Calu3 (cell line): ENCODE measurements around the gene APC2. TPM values are rescaled to one million over a fixed set of nuclear protein-coding genes. Genes with fewer than 3 reads are reported as not detected.

Experiments
- BruUV-seq: library from RNA; stranded (reverse); fragments of 400-500 nt; replicated peaks from 2 replicates; lab custom pipeline; 2021; lab: Mats Ljungman, UMichigan
- CTCF ChIA-PET: fragments of 300-600 bp; sonication (Branson Sonifier 250); formaldehyde crosslinking; loops from one replicate; lab custom pipeline; 2022; ENCODE audit warnings: antibody characterized with exemption; lab: Charles Lee
- DNase-seq: peaks from one replicate; pipeline ENCODE4 v3.0.0; 2022
- H3K27ac Mint-ChIP-seq: one replicate; pipeline ENCODE4 v1.8.0; 2022; ENCODE audit warnings: mixed read lengths; ENCODE audit not compliant: unreplicated experiment
- H3K27me3 Mint-ChIP-seq: one replicate; pipeline ENCODE4 v1.8.0; 2022; ENCODE audit warnings: mixed read lengths; ENCODE audit not compliant: unreplicated experiment
- H3K36me3 Mint-ChIP-seq: one replicate; pipeline ENCODE4 v1.8.0; 2022; ENCODE audit warnings: mild to moderate bottlenecking, moderate library complexity, mixed read lengths; ENCODE audit not compliant: insufficient read depth, unreplicated experiment
- H3K4me1 Mint-ChIP-seq: one replicate; pipeline ENCODE4 v1.8.0; 2022; ENCODE audit warnings: mild to moderate bottlenecking, low read depth, mixed read lengths; ENCODE audit not compliant: unreplicated experiment
- H3K4me3 Mint-ChIP-seq: one replicate; pipeline ENCODE4 v1.8.0; 2022; ENCODE audit warnings: mild to moderate bottlenecking, low read depth, moderate library complexity, mixed read lengths; ENCODE audit not compliant: unreplicated experiment
- H3K9me3 Mint-ChIP-seq: one replicate; pipeline ENCODE4 v1.8.0; 2022; ENCODE audit warnings: low read depth, mixed read lengths; ENCODE audit not compliant: unreplicated experiment
- intact Hi-C: fragments of 100-400 bp; cut with micrococcal nuclease; formaldehyde crosslinking; loops from one replicate; pipeline ENCODE4 v1.10.0; 2022; ENCODE audit not compliant: unreplicated experiment
- total RNA-seq: library from RNA; stranded (reverse); gene quantifications from 2 replicates; pipeline ENCODE4 v1.2.3, GENCODE V29; 2022
- TF ChIP-seq, protein P1 (sequence below): fragments of 200-600 bp; IDR thresholded peaks from one replicate; pipeline ENCODE4 v1.8.0; 2022; ENCODE audit warnings: antibody characterized with exemption; ENCODE audit not compliant: unreplicated experiment

The APC2 gene
- total RNA-seq, 1 experiment from 2014 or later, result 0.12 TPM

DNA sequence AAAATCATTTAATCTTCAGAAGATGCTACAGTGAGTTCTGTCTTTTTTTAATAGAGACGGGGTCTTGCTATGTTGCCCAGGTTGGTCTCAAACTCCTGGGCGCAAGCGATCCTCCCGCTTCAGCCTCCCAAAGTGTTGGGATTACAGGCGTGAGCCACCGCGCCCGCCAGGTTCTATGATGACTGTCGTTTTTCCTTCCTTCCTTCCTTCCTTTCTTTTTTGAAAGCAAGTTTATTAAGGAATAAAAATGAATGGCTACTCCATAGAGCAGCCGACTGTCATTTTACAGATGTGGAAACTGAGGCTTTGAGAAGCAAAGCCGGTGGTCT is 48.1 kb upstream of the APC2 start:
- Mint-ChIP-seq H3K4me3 (no peak overlapping the region), H3K4me1 (peaks cover 10% of the 10 kb centered on the region), H3K27me3 (no peaks in the 10 kb centered on the region), H3K27ac (no peak overlapping the region), H3K9me3 (no peaks in the 10 kb centered on the region), H3K36me3 (peaks cover 19% of the 10 kb centered on the region)
- no TSS peak for BruUV-seq
- TF ChIP-seq, protein P1, sequence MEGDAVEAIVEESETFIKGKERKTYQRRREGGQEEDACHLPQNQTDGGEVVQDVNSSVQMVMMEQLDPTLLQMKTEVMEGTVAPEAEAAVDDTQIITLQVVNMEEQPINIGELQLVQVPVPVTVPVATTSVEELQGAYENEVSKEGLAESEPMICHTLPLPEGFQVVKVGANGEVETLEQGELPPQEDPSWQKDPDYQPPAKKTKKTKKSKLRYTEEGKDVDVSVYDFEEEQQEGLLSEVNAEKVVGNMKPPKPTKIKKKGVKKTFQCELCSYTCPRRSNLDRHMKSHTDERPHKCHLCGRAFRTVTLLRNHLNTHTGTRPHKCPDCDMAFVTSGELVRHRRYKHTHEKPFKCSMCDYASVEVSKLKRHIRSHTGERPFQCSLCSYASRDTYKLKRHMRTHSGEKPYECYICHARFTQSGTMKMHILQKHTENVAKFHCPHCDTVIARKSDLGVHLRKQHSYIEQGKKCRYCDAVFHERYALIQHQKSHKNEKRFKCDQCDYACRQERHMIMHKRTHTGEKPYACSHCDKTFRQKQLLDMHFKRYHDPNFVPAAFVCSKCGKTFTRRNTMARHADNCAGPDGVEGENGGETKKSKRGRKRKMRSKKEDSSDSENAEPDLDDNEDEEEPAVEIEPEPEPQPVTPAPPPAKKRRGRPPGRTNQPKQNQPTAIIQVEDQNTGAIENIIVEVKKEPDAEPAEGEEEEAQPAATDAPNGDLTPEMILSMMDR, result no peak
- no peak for DNase-seq
- CTCF ChIA-PET, result no interaction called here
- intact Hi-C loops, result no loop called here

DNA sequence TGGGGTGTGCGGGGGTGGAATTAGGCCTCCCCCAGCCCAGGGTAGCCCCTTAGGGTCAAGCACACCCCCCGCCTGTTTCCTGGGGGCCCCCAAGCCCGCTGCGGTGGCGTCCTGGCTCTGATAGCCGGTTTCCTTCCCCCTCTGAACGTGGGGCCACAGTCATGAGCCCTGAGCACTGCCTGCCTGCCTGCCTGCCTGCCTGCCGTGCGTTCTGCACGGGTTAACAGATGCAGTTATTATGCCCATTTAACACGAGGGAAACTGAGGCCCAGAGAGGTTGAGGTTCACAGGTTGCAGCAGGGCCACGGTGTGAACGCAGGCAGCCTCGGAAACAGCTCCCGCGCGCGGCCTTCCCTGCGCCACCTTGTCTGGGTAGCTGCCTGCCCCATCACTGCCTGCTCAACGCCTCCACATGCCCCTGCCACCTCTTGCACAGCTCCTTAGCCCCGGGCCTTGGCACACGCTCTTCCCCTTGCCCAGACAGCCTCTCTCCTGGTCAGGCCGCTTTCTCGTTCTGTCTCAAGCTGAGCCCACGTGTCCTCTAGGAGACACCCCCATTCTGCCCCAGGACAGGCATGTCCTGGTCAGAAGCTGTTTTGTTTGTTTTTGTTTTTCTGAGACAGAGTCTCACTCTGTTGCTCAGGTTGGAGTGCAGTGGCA is 47.4 kb upstream of the APC2 start:
- H3K36me3 Mint-ChIP-seq, result peaks cover 20% of the 10 kb centered on the region
- BruUV-seq, result no TSS peak
- DNase-seq, result no peak
- H3K4me1 Mint-ChIP-seq, result peaks cover 10% of the 10 kb centered on the region
- TF ChIP-seq, protein P1, result no peak
- H3K27me3 Mint-ChIP-seq, result no peaks in the 10 kb centered on the region
- no peak overlapping the region for H3K27ac Mint-ChIP-seq
- H3K9me3 Mint-ChIP-seq, result no peaks in the 10 kb centered on the region
- H3K4me3 Mint-ChIP-seq, result peak overlapping the region; percentile 4
- CTCF ChIA-PET, result no interaction called here
- intact Hi-C loops, result no loop called here

DNA sequence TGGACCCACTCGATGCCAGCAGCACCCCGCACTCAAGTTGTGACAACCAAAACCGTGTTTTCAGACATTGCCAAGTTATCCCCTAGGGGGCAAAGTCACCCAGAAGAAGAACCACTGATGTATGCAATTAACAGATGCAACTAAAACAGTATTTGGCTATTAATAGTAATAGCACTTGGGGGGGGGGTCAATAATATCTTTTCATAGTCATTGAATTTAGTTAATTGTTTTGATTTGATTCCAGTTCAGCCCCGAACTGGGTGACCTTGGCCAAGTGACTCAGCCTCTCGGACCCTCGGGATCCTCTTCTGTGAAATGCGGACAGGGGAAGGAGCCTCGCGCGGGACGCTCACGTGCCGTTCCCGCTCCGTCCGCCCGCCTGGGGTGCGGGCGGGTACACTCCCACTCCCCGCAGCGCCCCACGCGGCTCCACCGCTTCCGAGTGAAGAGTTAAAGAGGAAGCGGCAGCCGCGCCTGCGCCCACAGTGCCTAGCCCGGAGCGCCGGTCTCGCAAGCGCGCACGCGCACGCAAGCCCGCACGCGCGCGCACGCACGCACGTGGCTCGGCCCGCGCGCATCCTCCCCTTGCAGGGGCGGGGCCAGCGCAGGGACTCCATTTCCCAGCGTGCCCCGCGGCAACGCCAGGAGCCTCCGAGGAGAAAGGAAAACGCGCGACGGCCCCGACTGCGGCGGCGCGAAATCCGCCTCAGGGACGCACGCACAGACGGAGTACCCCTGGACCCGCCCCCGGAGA is 43.0 kb upstream of the APC2 start:
- peaks cover 36% of the 10 kb centered on the region for H3K4me1 Mint-ChIP-seq
- DNase-seq, result peak; percentile 98
- TF ChIP-seq, protein P1, result peak; percentile 14
- CTCF ChIA-PET, result no interaction called here
- no peak overlapping the region for H3K27ac Mint-ChIP-seq
- no TSS peak for BruUV-seq
- intact Hi-C loops, result no loop called here
- peak overlapping the region; percentile 78 for H3K4me3 Mint-ChIP-seq
- no peaks in the 10 kb centered on the region for H3K9me3 Mint-ChIP-seq
- H3K27me3 Mint-ChIP-seq, result no peaks in the 10 kb centered on the region
- H3K36me3 Mint-ChIP-seq, result peaks cover 40% of the 10 kb centered on the region

DNA sequence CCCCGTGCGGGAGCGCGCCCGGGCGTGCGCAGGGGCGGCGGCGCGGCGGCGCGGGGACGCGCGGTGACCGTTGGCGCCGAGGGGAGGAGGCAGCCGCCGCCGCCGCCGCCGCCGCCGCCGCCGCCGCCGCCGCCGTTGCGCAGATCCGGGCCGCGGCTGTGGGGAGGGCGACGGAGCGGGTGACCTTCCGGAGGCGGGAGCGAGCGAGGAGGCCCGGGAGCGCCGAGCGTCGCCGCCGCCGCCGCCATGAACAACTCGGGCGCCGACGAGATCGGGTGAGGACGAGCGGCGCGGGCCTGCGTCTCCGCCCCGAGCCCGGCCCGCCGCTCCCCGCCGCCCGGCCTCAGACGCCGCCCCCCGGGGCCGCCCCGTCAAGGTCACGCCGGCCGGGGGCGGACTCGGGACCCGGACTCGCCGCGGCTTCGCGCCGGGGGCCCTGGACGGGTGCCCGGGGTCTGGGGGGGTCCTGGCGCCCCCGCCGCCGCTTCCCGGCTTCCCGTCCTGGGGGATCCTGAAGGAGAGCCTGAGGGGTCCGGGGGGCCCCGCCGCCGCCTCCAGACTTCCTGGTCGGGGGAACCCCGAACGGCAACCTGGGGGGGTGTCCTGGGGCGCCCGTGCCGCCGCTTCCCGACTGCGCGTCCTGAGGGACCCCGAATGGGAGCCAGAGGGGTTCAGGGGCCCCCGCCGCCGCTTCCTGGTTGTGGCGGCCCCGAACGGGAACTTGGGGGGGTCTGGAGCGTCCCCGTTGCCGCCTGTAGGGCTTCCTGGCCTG is 42.2 kb upstream of the APC2 start, which contains the start of gene DAZAP1:
DAZAP1 (plus strand) TSS at position 59 of the 772 bp plus-strand sequence; CDS start at position 247, 188 bp downstream.
- intact Hi-C loops, result no loop called here
- H3K27ac Mint-ChIP-seq, result no peak within 1 kb of the TSS
- H3K4me3 Mint-ChIP-seq, result peak within 1 kb of the TSS; percentile 86
- TF ChIP-seq, protein P1, result no peak
- H3K9me3 Mint-ChIP-seq, result no peaks in the 10 kb centered on the region
- peaks cover 40% of the 10 kb centered on the region for H3K36me3 Mint-ChIP-seq
- BruUV-seq, result no TSS peak
- DNase-seq, result peak; percentile 20
- H3K4me1 Mint-ChIP-seq, result peaks cover 33% of the 10 kb centered on the region
- no peaks in the 10 kb centered on the region for H3K27me3 Mint-ChIP-seq
- CTCF ChIA-PET, result no interaction called here
